Measurements from ENCODE around the gene MRPL41.
"Not testable (repeated sequence)": the region's sequence is repeated elsewhere in the genome, so short reads cannot be mapped to it uniquely, and the experiment has no call there.

Gene MRPL41

GRCh38 chr9:137551264-137552021 lies at the start of gene MRPL41:
MRPL41 (plus strand) TSS chr9:137551879; CDS start chr9:137552082, 203 bp downstream.
- DNase-seq, result peak; percentile 93

- no peak for DNase-seq
Measured at GRCh38 chr9:137502008-137502911, 49.4 kb upstream of the MRPL41 start.

- DNase-seq, result no peak
Measured at GRCh38 chr9:137504432-137504777, 47.3 kb upstream of the MRPL41 start.

DNA sequence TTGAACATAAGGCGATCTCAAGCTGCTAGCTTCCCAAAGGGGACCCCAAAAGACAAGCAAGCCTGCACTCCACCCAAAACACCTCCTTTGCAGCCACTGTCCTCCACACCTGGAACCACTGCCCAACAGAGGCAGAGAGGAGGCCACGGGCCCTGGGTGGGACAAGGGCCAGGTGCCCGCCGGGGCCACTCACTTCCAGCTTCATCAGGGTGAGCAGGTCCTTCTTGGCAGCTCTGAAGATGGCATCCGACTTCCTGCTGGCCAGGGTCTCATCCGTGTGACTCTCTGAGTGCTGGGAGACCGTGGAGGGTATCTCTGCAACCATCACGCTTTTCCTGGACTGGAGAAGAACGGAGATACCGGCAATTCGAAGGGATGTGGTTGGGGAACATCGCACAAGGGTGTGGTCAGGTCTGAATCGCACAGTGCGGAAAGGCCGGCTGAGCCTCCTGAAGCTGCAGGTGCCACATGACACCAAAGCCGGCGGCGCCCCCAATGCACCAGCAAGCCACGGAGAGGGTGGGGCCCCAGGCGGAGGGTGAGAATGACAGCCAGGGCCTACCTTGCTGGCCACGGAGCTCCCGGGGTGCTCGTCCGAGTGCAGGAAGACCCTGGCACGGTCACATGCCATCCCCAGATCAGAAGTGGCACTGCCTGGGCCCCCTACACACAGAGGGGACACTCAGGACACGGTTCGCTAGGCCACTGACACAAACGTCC lies 46.1 kb upstream of the MRPL41 start:
- no peak for DNase-seq

DNA sequence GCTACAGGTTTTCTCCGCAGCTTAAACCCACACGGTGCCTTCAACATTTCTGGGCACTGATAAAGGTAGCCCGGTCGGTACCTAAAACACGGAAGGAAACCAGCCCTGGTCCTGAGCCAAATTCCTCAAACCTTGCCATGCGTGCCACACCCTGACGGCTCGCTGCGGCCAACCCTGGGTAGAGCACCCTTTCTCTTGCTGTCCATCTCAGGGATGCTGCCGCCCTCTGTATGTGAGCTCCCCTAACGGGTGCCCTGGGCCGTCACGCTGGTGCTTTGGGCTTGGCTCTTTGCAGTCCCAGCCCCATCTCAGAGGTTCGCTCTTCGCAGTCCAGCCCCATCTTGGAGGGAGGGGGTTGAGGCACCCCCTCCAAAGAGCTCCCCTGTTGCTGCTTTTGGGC lies 45.4 kb upstream of the MRPL41 start:
- no peak for DNase-seq

- DNase-seq, result no peak
Measured at GRCh38 chr9:137506702-137507171, 44.9 kb upstream of the MRPL41 start.

GRCh38 chr9:137509198-137509597 lies 42.5 kb upstream of the MRPL41 start:
- no peak for DNase-seq

DNA sequence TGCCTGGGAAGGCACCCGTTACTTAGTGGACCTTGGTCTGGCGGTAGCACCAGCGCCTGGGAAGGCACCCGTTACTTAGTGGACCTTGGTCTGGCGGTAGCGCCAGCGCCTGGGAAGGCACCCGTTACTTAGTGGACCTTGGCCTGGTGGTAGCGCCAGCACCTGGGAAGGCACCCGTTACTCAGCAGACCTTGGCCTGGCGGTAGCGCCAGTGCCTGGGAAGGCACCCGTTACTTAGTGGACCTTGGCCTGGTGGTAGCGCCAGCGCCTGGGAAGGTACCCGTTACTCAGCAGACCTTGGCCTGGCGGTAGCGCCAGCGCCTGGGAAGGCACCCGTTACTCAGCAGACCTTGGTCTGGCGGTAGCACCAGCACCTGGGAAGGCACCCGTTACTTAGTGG lies 40.6 kb upstream of the MRPL41 start:
- DNase-seq, result not testable (repeated sequence)

DNA sequence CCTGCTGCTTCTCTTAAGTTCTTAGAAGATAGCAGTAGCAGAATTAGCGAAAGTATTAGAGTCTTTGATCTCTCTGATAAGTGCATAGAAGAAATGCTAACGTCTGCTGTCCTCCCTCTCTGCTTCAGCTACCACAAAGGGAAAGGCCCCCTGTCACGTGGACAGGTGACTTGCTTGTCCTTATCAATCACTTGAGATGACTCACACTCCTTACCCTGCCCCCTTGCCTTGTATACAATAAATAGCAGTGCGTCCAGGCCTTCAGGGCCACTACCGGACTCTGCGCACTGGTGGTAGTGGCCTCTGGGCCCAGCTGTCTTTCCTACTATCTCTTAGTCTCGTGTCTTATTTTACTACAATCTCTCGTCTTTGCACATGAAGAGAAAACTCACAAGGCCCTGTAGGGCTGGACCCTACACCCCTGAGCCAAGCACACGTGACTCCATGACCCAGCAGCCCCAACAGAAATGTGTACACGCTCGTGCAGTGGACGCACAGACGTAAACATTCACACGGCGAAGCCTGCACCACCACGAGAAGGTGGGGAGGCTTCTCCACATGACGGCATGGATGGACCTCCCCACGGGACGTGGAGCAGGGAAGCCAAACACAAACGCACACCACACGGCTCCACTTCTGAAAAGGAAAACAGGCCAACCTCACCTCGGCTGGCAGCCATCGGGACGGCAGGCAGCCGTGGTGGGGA lies 39.8 kb upstream of the MRPL41 start:
- DNase-seq, result no peak

- DNase-seq, result not testable (repeated sequence)
Measured at GRCh38 chr9:137513136-137513535, 38.5 kb upstream of the MRPL41 start.

GRCh38 chr9:137513801-137514570 lies 37.7 kb upstream of the MRPL41 start:
- DNase-seq, result not testable (repeated sequence)

DNA sequence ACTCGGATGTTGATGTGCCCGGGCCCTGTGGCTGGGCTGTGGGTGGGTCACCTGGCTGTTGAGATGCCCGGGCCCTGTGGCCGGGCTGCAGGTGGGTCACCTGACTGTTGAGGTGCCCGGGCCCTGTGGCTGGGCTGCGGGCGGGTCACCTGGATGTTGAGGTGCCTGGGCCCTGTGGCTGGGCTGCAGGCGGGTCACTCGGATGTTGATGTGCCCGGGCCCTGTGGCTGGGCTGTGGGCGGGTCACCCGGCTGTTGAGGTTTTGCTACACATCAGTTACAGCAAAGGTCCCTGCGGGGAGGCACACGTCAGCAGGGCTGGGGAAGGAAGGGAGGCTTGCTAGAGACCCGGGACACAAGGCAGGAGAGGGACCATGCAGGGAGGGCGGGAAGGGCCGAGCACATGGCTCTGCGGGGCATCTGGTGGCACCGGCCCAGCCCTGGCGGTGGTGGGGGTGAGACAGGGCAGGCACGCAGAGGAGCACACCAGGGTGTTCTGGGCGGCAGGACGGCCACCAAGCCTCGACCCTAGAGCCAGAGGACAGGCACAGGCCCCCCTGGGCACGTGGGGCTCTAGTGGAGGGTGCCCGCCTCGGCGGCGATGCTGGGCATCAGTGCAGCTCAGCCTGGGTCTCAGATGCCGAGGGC lies 36.9 kb upstream of the MRPL41 start:
- no peak for DNase-seq

GRCh38 chr9:137515338-137515724 lies 36.3 kb upstream of the MRPL41 start:
- DNase-seq, result no peak

- DNase-seq, result no peak
Measured at GRCh38 chr9:137516144-137516917, 35.3 kb upstream of the MRPL41 start.

- not testable (repeated sequence) for DNase-seq
Measured at GRCh38 chr9:137518661-137519459, 32.8 kb upstream of the MRPL41 start.

GRCh38 chr9:137519553-137519952 lies 32.1 kb upstream of the MRPL41 start:
- DNase-seq, result no peak

GRCh38 chr9:137520614-137521404 lies 30.9 kb upstream of the MRPL41 start:
- DNase-seq, result no peak

GRCh38 chr9:137521405-137521985 lies 30.2 kb upstream of the MRPL41 start:
- DNase-seq, result no peak
